GM12878 (cell line): Measurements from ENCODE around the gene RBM6. TPM values are rescaled to one million over a fixed set of nuclear protein-coding genes. Genes with fewer than 3 reads are reported as not detected.

ENCODE experiments used
- ATAC-seq: fragments of 200-7000 bp; cut with Tn5 transposase; 3 replicates; pipeline ENCODE4 v1.9.1; 2020; ENCODE audit warnings: mild to moderate bottlenecking, moderate library complexity
- BruUV-seq: library from RNA; stranded (reverse); fragments of 400-500 nt; replicated peaks from 2 replicates; lab custom pipeline; 2021; lab: Mats Ljungman, UMichigan
- CTCF ChIA-PET: fragments of 300-600 bp; sonication (Branson Sonifier 250); formaldehyde crosslinking; extraction: SDS; loops from one replicate; lab custom pipeline; 2021; ENCODE audit warnings: inconsistent platforms; lab: Yijun Ruan, JAX
- POLR2A ChIA-PET: fragments of 350-600 bp; formaldehyde crosslinking; extraction: SDS; loops from one replicate; lab custom pipeline; 2021; ENCODE audit warnings: inconsistent platforms; lab: Charles Lee
- RAD21 ChIA-PET: fragments of 300-600 bp; sonication (Branson Sonifier 250); formaldehyde crosslinking; loops from one replicate; lab custom pipeline; 2023; ENCODE audit warnings: antibody characterized with exemption; ENCODE audit not compliant: unreplicated experiment; lab: Charles Lee
- SMC1A ChIA-PET: fragments of 300-600 bp; sonication (Branson Sonifier 250); formaldehyde crosslinking; loops from one replicate; lab custom pipeline; 2023; ENCODE audit not compliant: unreplicated experiment, uncharacterized antibody; lab: Charles Lee
- DNase-seq: peaks from one replicate; pipeline ENCODE4 v3.0.0-alpha.2; 2011; ENCODE audit warnings: low read depth, low spot score
- FAIRE-seq: peaks from 3 replicates; lab custom pipeline; 2011; peaks lifted over from hg19 to GRCh38; lab: Jason Lieb, UNC
- H2AFZ ChIP-seq: 2 replicates; pipeline ENCODE4 v1.6.0; 2011; ENCODE audit warnings: low read depth, low read length, control low read depth; ENCODE audit not compliant: control insufficient read depth
- H3K27ac ChIP-seq: 2 replicates; pipeline ENCODE4 v1.5.1; 2011; ENCODE audit warnings: control low read depth; ENCODE audit not compliant: control insufficient read depth, insufficient read depth
- H3K27me3 ChIP-seq, 2 experiments: replicated peaks in 1 of 2; 2 replicates each; pipeline versions ENCODE4 v1.6.0 to v1.6.1; 2011; ENCODE audit warnings: low read length in 1 of 2; ENCODE audit not compliant: control insufficient read depth in 2 of 2, insufficient read depth in 2 of 2
- H3K36me3 ChIP-seq, 2 experiments: 2 replicates each; pipeline ENCODE4 v1.5.1; 2011; ENCODE audit warnings: low read length in 1 of 2; ENCODE audit not compliant: control insufficient read depth in 2 of 2, insufficient read depth in 2 of 2
- H3K4me1 ChIP-seq: 2 replicates; pipeline ENCODE4 v1.6.1; 2011; ENCODE audit warnings: mild to moderate bottlenecking, low read length, moderate library complexity, mixed read lengths; ENCODE audit not compliant: control insufficient read depth, insufficient read depth
- H3K4me2 ChIP-seq: 2 replicates; pipeline ENCODE4 v1.6.0; 2011; ENCODE audit warnings: control low read depth; ENCODE audit not compliant: control insufficient read depth, insufficient read depth
- H3K4me3 ChIP-seq: fragments of 200-600 bp; sonication (generic); 2 replicates; pipeline ENCODE4 v1.5.1; 2016
- H3K79me2 ChIP-seq: 2 replicates; pipeline ENCODE4 v1.6.0; 2011; ENCODE audit warnings: low read length; ENCODE audit not compliant: control insufficient read depth, insufficient read depth
- H3K9ac ChIP-seq: 2 replicates; pipeline ENCODE4 v1.8.0; 2011; ENCODE audit warnings: low read length, control low read depth, mixed read lengths; ENCODE audit not compliant: control insufficient read depth, insufficient read depth
- H3K9me3 ChIP-seq: replicated peaks from 3 replicates; pipeline ENCODE4 v1.5.1; 2011; ENCODE audit warnings: mild to moderate bottlenecking, low read length; ENCODE audit not compliant: control insufficient read depth, insufficient read depth
- H4K20me1 ChIP-seq: 2 replicates; pipeline ENCODE4 v1.6.0; 2011; ENCODE audit not compliant: control insufficient read depth, insufficient read depth
- BCL11A ChIP-seq: IDR thresholded peaks from 2 replicates; pipeline ENCODE4 v1.6.1; 2011; ENCODE audit warnings: low read depth, low read length
- BRCA1 ChIP-seq: IDR thresholded peaks from 2 replicates; pipeline ENCODE4 v1.6.1; 2011; ENCODE audit warnings: low read depth, low read length, improper control_type of control experiment
- HDAC2 ChIP-seq: fragments of 200-600 bp; sonication (generic); IDR thresholded peaks from 2 replicates; pipeline ENCODE4 v1.6.1; 2017
- MYB ChIP-seq: fragments of 150-350 bp; IDR thresholded peaks from 2 replicates; pipeline ENCODE4 v1.6.1; 2014; ENCODE audit warnings: mild to moderate bottlenecking, low read depth, low read length, borderline replicate concordance
- POU2F2 ChIP-seq: IDR thresholded peaks from 3 replicates; pipeline ENCODE4 v1.6.1; 2011; ENCODE audit warnings: low read depth, mild to moderate bottlenecking, low read length, borderline replicate concordance
- SMAD1 ChIP-seq: fragments of 450-650 bp; IDR thresholded peaks from 2 replicates; pipeline ENCODE4 v1.6.1; 2018; ENCODE audit warnings: mild to moderate bottlenecking, low read depth; ENCODE audit not compliant: partially characterized antibody
- SP1 ChIP-seq: IDR thresholded peaks from one replicate; pipeline ENCODE4 v1.6.1; 2011; ENCODE audit warnings: low read depth, low read length
- SUPT20H ChIP-seq: IDR thresholded peaks from 2 replicates; pipeline ENCODE4 v1.6.1; 2011; ENCODE audit warnings: low read depth, mild to moderate bottlenecking, low read length, moderate library complexity, borderline replicate concordance; ENCODE audit not compliant: control insufficient read depth
- TCF3 ChIP-seq: IDR thresholded peaks from 2 replicates; pipeline ENCODE4 v1.6.1; 2012; ENCODE audit warnings: low read depth, mild to moderate bottlenecking, low read length, borderline replicate concordance; ENCODE audit not compliant: insufficient read depth
- ZNF217 ChIP-seq: fragments of 450-650 bp; IDR thresholded peaks from 2 replicates; pipeline ENCODE4 v1.6.1; 2017; ENCODE audit warnings: antibody characterized with exemption, mild to moderate bottlenecking
- WGBS: methylation state at CpG from one replicate; pipeline ENCODE4 v1.1.6; 2016; ENCODE audit warnings: low lambda C conversion rate; ENCODE audit not compliant: insufficient replicate concordance, insufficient coverage; ENCODE audit errors: missing lambda C conversion rate; 5-methylcytosine and 5-hydroxymethylcytosine counted together
- in situ Hi-C: fragments of 300-500 bp; cut with MboI; formaldehyde crosslinking; loops from 9 replicates; pipeline ENCODE4 v1.14.3; 2018; ENCODE audit warnings: mixed read lengths
- intact Hi-C: fragments of 100-400 bp; cut with micrococcal nuclease; formaldehyde crosslinking; loops from one replicate; pipeline ENCODE4 v1.14.2; 2022; ENCODE audit not compliant: unreplicated experiment
- polyA plus RNA-seq, 11 experiments: library from polyadenylated mRNA; depleted of rRNA in 4 of 11; unstranded in 6 of 11; stranded (reverse) in 5 of 11; fragments of >200 nt; fragmentation: Nextera tagmentation in 4 of 11; fragmentation: Illumina TruSeq in 1 of 11; extraction: Ambion mirVana in 4 of 11; extraction: Trizol in 1 of 11; gene quantifications; 1 replicate in 1 of 11; 2 replicates in 10 of 11; pipeline versions ENCODE4 v1.2.1 to v1.2.3, GENCODE V29; 2011 to 2016; ENCODE audit warnings: inconsistent platforms in 2 of 11, missing spikeins in 2 of 11, low read depth in 1 of 11
- total RNA-seq, 4 experiments: library from RNA; depleted of rRNA in 3 of 4; stranded (reverse); fragments of >200 nt in 3 of 4; fragmentation: Illumina TruSeq in 1 of 4; extraction: Trizol in 1 of 4; gene quantifications; 2 replicates each; pipeline versions ENCODE4 v1.2.1 to v1.2.3, GENCODE V29; 2013 to 2021
- TF ChIP-seq, protein P1 (sequence below): IDR thresholded peaks from 2 replicates; pipeline ENCODE4 v1.6.1; 2012; ENCODE audit warnings: improper control_type of control experiment, low read depth, low read length; ENCODE audit not compliant: insufficient replicate concordance
- TF ChIP-seq, protein P2 (sequence below): IDR thresholded peaks from 2 replicates; pipeline ENCODE4 v1.6.1; 2011; ENCODE audit warnings: borderline replicate concordance, low read depth, mild to moderate bottlenecking, moderate library complexity, mixed read lengths, low read length; ENCODE audit not compliant: insufficient read depth; ENCODE audit errors: extremely low read length

RBM6 gene
- total and polyA plus RNA-seq, 10 of the 15 experiments (the other 5 are each of a cell fraction or from before 2014, with no cell fraction given) = 45.3 to 103 (median 81.3) TPM

DNA sequence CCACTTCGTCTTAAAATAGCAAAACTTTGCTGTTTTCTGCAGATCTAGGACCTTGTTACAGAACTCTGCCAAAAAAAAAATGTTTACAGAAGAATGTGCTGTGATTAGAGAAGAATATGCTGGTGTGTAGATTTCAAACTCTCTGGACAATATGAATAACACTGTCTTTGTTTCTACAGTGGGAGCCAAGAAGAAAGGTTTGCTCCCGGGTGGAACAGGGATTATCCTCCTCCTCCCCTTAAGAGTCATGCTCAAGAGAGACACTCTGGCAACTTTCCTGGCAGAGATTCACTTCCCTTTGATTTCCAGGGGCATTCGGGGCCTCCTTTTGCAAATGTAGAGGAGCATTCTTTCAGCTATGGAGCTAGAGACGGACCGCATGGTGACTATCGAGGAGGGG lies 27.3 kb downstream of the RBM6 start:
- Histone ChIP-seq H3K36me3 (peaks cover 2 to 20% of the 10 kb centered on the region in 2 experiments; a peak in 3 of 4 replicates), H3K9me3 (no peaks in the 10 kb centered on the region), H4K20me1 (peaks cover 3% of the 10 kb centered on the region; the same call in 1 of the 2 replicates), H3K27me3 (no peaks in the 10 kb centered on the region), H3K9ac (no peak overlapping the region), H3K79me2 (peaks cover 8% of the 10 kb centered on the region), H3K27ac (no peak overlapping the region), H3K4me1 (no peaks in the 10 kb centered on the region), H3K4me3 (no peak overlapping the region), H2AFZ (no peak overlapping the region), H3K4me2 (no peak overlapping the region)
- DNase-seq = no peak
- BruUV-seq = no TSS peak
- WGBS = 84% methylated on average over 6 of the region's 6 CpGs
- FAIRE-seq = no peak
- ChIA-PET CTCF (no interaction called here), RAD21 (no interaction called here), SMC1A (no interaction called here), POLR2A (interaction anchor here (1.0 kb wide), 1 partner anchor 20 kb away, joined by 3 read pairs; no protein-coding TSS in a partner anchor)
- no peak for TF ChIP-seq HDAC2
- in situ Hi-C loops = no loop called here
- intact Hi-C loops = no loop called here
- no peak for ATAC-seq

DNA sequence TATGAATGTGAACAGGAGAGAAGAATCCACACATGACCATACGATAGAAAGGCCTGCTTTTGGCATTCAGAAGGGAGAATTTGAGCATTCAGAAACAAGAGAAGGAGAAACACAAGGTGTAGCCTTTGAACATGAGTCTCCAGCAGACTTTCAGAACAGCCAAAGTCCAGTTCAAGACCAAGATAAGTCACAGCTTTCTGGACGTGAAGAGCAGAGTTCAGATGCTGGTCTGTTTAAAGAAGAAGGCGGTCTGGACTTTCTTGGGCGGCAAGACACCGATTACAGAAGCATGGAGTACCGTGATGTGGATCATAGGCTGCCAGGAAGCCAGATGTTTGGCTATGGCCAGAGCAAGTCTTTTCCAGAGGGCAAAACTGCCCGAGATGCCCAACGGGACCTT lies 28.4 kb downstream of the RBM6 start:
- intact Hi-C loops (no loop called here), in situ Hi-C loops (no loop called here)
- Histone ChIP-seq H3K27ac (no peak overlapping the region), H3K4me2 (no peak overlapping the region), H3K9me3 (no peaks in the 10 kb centered on the region), H4K20me1 (peaks cover 3% of the 10 kb centered on the region; the same call in 1 of the 2 replicates), H3K27me3 (no peaks in the 10 kb centered on the region), H3K4me3 (no peak overlapping the region), H3K36me3 (peaks cover 4 to 22% of the 10 kb centered on the region in 2 experiments; a peak in 3 of 4 replicates), H3K9ac (no peak overlapping the region), H2AFZ (no peak overlapping the region), H3K79me2 (peaks cover 7% of the 10 kb centered on the region), H3K4me1 (no peaks in the 10 kb centered on the region)
- ChIA-PET CTCF (no interaction called here), SMC1A (no interaction called here), RAD21 (no interaction called here), POLR2A (no interaction called here)
- 91% methylated on average over 8 of the region's 8 CpGs for WGBS
- DNase-seq (no peak), FAIRE-seq (no peak), ATAC-seq (no peak)
- BruUV-seq = TSS peak; percentile 72
- TF ChIP-seq SUPT20H (no peak), SMAD1 (no peak), POU2F2 (no peak), MYB (no peak), TCF3 (no peak), ZNF217 (no peak), BRCA1 (no peak), BCL11A (no peak), SP1 (no peak)
- TF ChIP-seq, protein P1, sequence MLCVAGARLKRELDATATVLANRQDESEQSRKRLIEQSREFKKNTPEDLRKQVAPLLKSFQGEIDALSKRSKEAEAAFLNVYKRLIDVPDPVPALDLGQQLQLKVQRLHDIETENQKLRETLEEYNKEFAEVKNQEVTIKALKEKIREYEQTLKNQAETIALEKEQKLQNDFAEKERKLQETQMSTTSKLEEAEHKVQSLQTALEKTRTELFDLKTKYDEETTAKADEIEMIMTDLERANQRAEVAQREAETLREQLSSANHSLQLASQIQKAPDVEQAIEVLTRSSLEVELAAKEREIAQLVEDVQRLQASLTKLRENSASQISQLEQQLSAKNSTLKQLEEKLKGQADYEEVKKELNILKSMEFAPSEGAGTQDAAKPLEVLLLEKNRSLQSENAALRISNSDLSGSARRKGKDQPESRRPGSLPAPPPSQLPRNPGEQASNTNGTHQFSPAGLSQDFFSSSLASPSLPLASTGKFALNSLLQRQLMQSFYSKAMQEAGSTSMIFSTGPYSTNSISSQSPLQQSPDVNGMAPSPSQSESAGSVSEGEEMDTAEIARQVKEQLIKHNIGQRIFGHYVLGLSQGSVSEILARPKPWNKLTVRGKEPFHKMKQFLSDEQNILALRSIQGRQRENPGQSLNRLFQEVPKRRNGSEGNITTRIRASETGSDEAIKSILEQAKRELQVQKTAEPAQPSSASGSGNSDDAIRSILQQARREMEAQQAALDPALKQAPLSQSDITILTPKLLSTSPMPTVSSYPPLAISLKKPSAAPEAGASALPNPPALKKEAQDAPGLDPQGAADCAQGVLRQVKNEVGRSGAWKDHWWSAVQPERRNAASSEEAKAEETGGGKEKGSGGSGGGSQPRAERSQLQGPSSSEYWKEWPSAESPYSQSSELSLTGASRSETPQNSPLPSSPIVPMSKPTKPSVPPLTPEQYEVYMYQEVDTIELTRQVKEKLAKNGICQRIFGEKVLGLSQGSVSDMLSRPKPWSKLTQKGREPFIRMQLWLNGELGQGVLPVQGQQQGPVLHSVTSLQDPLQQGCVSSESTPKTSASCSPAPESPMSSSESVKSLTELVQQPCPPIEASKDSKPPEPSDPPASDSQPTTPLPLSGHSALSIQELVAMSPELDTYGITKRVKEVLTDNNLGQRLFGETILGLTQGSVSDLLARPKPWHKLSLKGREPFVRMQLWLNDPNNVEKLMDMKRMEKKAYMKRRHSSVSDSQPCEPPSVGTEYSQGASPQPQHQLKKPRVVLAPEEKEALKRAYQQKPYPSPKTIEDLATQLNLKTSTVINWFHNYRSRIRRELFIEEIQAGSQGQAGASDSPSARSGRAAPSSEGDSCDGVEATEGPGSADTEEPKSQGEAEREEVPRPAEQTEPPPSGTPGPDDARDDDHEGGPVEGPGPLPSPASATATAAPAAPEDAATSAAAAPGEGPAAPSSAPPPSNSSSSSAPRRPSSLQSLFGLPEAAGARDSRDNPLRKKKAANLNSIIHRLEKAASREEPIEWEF = no peak
- TF ChIP-seq, protein P2, sequence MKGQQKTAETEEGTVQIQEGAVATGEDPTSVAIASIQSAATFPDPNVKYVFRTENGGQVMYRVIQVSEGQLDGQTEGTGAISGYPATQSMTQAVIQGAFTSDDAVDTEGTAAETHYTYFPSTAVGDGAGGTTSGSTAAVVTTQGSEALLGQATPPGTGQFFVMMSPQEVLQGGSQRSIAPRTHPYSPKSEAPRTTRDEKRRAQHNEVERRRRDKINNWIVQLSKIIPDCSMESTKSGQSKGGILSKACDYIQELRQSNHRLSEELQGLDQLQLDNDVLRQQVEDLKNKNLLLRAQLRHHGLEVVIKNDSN = no peak
